Muscle of arm (tissue), 12 donors: ENCODE data around the gene ABCG4. TPM values are rescaled to one million over a fixed set of nuclear protein-coding genes. Genes with fewer than 3 reads are reported as not detected.

ENCODE experiments used
- DNase-seq: peaks from one replicate; pipeline ENCODE4 v3.0.0-alpha.2; 2013
- polyA plus RNA-seq, 12 donors: library from polyadenylated mRNA; unstranded; fragments of 120-200 nt; gene quantifications; one replicate each; pipeline ENCODE4 v1.2.1, GENCODE V29; 2013; ENCODE audit not compliant: insufficient read length in 12 of 12

The ABCG4 gene
- polyA plus RNA-seq, 12 donors: 0.16 to 0.52 (median 0.29) TPM; not detected in 2

DNA sequence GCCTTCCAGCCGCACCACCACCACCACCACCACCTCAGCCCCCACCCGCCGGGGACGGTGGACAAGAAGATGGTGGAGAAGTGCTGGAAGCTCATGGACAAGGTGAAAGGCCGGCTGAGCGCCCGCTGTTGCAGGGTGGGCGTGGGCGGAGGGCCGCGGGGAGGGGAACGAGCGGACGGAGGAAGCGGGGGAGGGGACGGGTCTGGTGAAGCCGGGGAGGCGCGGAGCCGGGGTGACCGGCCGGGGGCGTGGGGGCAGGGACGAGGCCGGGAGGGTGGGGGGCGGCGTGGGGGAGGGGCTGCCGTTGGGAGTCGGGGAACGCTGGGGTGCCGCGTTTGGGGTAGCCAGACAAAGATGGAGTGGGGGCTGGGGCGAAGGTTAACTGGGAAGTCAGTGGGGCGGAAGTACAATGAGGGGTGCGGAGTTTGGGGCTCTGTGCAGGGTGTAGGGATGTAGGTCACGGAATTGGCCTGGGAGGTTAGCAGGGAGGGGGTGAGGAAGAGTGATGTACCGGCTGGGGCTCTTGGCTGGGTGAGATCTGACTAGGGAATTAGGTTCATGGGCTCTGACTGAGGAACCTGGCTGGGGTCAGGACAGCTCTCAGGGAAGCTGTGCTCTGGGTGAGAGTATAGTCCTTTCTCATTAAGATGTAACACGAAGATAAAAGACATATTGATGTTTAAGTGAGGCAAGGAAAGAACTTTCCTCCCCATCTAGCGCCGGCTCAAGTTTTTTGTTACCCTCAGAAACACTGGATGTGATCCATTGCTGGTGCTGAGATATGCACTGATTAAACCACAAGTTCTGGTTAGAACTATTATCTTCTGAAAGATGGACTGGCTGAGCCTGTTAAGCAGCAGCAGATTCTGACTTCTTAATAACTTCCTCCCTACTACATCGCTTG is 57.9 kb downstream of the ABCG4 start:
- DNase-seq: peak; percentile 16

GRCh38 chr11:119207415-119207960 is 58.6 kb downstream of the ABCG4 start:
- peak; percentile 6 for DNase-seq

GRCh38 chr11:119209186-119209585 is 60.3 kb downstream of the ABCG4 start:
- DNase-seq: no peak

- DNase-seq: no peak
Measured at GRCh38 chr11:119210050-119210449, 61.2 kb downstream of the ABCG4 start.

Other genes starting within 250 kb of the ABCG4 start
- gene BCL9L, start 223.1 kb upstream of the ABCG4 start, polyA plus RNA-seq: 100 to 1,000 TPM in 2 of 12 donors, 10 to 100 TPM in 9, not detected in 1; 50.0 to 169 (median 60.6) TPM
- gene UPK2, start 192.8 kb upstream of the ABCG4 start, polyA plus RNA-seq: 1 to 10 TPM in 7 of 12 donors, under 1 TPM in 3, not detected in 2; 0.81 to 7.4 (median 1.1) TPM
- gene FOXR1, start 177.3 kb upstream of the ABCG4 start, polyA plus RNA-seq: under 1 TPM in 1 of 12 donors, not detected in 11; 0.48 TPM
- 10 to 100 TPM in 8 of 12 donors, 1 to 10 TPM in 3, not detected in 1; 8.2 to 45.2 (median 17.7) TPM for gene CENATAC, start 150.9 kb upstream of the ABCG4 start, polyA plus RNA-seq
- 1,000 to 10,000 TPM in 11 of 12 donors, not detected in 1; 1,508 to 2,787 (median 1,692) TPM for gene RPS25, start 130.7 kb upstream of the ABCG4 start, polyA plus RNA-seq
- gene TRAPPC4, start 130.3 kb upstream of the ABCG4 start, polyA plus RNA-seq: 10 to 100 TPM in 11 of 12 donors, not detected in 1; 29.6 to 57.1 (median 44.7) TPM
- gene SLC37A4, start 118.2 kb upstream of the ABCG4 start, polyA plus RNA-seq: 10 to 100 TPM in 7 of 12 donors, 1 to 10 TPM in 4, not detected in 1; 9.3 to 30.8 (median 10.5) TPM
- 10 to 100 TPM in 11 of 12 donors, not detected in 1; 35.2 to 51.0 (median 45.0) TPM for gene HYOU1, start 91.8 kb upstream of the ABCG4 start, polyA plus RNA-seq
- gene VPS11, start 81.2 kb upstream of the ABCG4 start, polyA plus RNA-seq: 10 to 100 TPM in 11 of 12 donors, not detected in 1; 23.7 to 46.6 (median 31.5) TPM
- 10 to 100 TPM in 10 of 12 donors, not detected in 2; 18.2 to 30.4 (median 22.2) TPM for gene HMBS, start 64.2 kb upstream of the ABCG4 start, polyA plus RNA-seq
- 10 to 100 TPM in 11 of 12 donors, not detected in 1; 22.4 to 65.5 (median 32.2) TPM for gene DPAGT1, start 47.2 kb upstream of the ABCG4 start, polyA plus RNA-seq
- 10 to 100 TPM in 2 of 12 donors, 1 to 10 TPM in 9, not detected in 1; 5.5 to 25.2 (median 7.3) TPM for gene C2CD2L, start 41.7 kb upstream of the ABCG4 start, polyA plus RNA-seq
- 10 to 100 TPM in 11 of 12 donors, not detected in 1; 14.1 to 28.4 (median 18.9) TPM for gene HINFP, start 27.5 kb upstream of the ABCG4 start, polyA plus RNA-seq
- gene NLRX1, start 19.7 kb downstream of the ABCG4 start, polyA plus RNA-seq: 10 to 100 TPM in 9 of 12 donors, 1 to 10 TPM in 2, not detected in 1; 9.1 to 18.3 (median 11.6) TPM
- gene NHERF4, start 36.4 kb downstream of the ABCG4 start, polyA plus RNA-seq: 10 to 100 TPM in 1 of 12 donors, under 1 TPM in 7, not detected in 4; 0.05 to 19.9 (median 0.22) TPM
- 10 to 100 TPM in 11 of 12 donors, not detected in 1; 11.1 to 16.4 (median 13.5) TPM for gene CBL, start 57.3 kb downstream of the ABCG4 start, polyA plus RNA-seq
- 100 to 1,000 TPM in 11 of 12 donors, not detected in 1; 134 to 237 (median 193) TPM for gene MCAM, start 168.1 kb downstream of the ABCG4 start, polyA plus RNA-seq
- gene RNF26, start 185.5 kb downstream of the ABCG4 start, polyA plus RNA-seq: 10 to 100 TPM in 11 of 12 donors, not detected in 1; 11.6 to 20.2 (median 16.4) TPM
- gene C1QTNF5, start 191.8 kb downstream of the ABCG4 start, polyA plus RNA-seq: 10 to 100 TPM in 11 of 12 donors, not detected in 1; 17.5 to 47.8 (median 20.6) TPM
- not detected for gene MFRP, start 197.7 kb downstream of the ABCG4 start, polyA plus RNA-seq
- 10 to 100 TPM in 11 of 12 donors, not detected in 1; 15.6 to 62.9 (median 46.7) TPM for gene USP2, start 232.6 kb downstream of the ABCG4 start, polyA plus RNA-seq